Upper lobe of right lung (tissue), 1 donor: ENCODE measurements around the gene NMNAT2. TPM values are rescaled to one million over a fixed set of nuclear protein-coding genes. Genes with fewer than 3 reads are reported as not detected.

ENCODE experiments used
- ATAC-seq: fragments of 200-7000 bp; cut with Tn5 transposase; one replicate; pipeline ENCODE4 v1.9.1; 2020; ENCODE audit warnings: mild to moderate bottlenecking, moderate library complexity
- DNase-seq: peaks from one replicate; pipeline ENCODE4 v3.0.0-alpha.2; 2020
- H3K27ac ChIP-seq: fragments of 200-600 bp; one replicate; pipeline ENCODE4 v1.8.0; 2022
- H3K27me3 ChIP-seq: fragments of 200-600 bp; one replicate; pipeline ENCODE4 v1.8.0; 2022; ENCODE audit warnings: mild to moderate bottlenecking
- H3K36me3 ChIP-seq: fragments of 200-600 bp; one replicate; pipeline ENCODE4 v1.8.0; 2022
- H3K4me1 ChIP-seq: fragments of 200-600 bp; one replicate; pipeline ENCODE4 v1.8.0; 2022
- H3K4me3 ChIP-seq: fragments of 200-600 bp; one replicate; pipeline ENCODE4 v1.8.0; 2022; ENCODE audit warnings: mild to moderate bottlenecking
- H3K9me3 ChIP-seq: fragments of 200-600 bp; one replicate; pipeline ENCODE4 v1.8.0; 2022
- intact Hi-C: fragments of 100-400 bp; cut with DNase I; formaldehyde crosslinking; loops from one replicate; pipeline ENCODE4 v1.11.0; 2022
- total RNA-seq: library from RNA; stranded (reverse); fragmentation: NEBNext Ultra II Directional; extraction: Animal tissue kit (Norgen Biotek cat#: 25700); gene quantifications from one replicate; pipeline ENCODE4 v1.2.1, GENCODE V29; 2021
- TF ChIP-seq, protein P1 (sequence below): fragments of 200-600 bp; IDR thresholded peaks from one replicate; pipeline ENCODE4 v1.8.0; 2022; ENCODE audit warnings: antibody characterized with exemption
- donor health status: DM: no; HTN: yes; CAD: no; lungs with severe emphysema.

NMNAT2 gene
- total RNA-seq, 1 donor from 2014 or later = 0.38 TPM

DNA sequence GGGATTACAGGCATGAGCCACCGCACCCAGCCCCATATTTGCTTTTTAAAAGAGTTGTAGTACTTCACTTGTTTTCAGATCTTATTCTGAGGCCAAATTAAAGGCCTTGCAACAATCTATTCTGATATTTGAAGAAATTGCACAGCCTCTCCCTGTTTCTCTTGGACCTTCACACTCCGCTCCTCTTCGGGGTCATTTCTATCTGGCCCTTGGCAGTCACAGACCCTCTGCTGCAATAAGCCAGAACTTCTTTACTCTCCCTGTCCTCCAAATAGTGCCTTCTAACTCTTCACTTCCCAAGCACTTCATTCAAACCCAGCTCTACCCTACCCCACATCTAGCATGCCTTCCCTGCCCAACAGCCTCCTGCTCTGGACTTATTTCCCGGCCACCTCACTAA is 121.4 kb downstream of the NMNAT2 start:
- H3K27ac ChIP-seq = no peak overlapping the region
- H3K4me3 ChIP-seq = no peak overlapping the region
- intact Hi-C loops = no loop called here
- TF ChIP-seq, protein P1, sequence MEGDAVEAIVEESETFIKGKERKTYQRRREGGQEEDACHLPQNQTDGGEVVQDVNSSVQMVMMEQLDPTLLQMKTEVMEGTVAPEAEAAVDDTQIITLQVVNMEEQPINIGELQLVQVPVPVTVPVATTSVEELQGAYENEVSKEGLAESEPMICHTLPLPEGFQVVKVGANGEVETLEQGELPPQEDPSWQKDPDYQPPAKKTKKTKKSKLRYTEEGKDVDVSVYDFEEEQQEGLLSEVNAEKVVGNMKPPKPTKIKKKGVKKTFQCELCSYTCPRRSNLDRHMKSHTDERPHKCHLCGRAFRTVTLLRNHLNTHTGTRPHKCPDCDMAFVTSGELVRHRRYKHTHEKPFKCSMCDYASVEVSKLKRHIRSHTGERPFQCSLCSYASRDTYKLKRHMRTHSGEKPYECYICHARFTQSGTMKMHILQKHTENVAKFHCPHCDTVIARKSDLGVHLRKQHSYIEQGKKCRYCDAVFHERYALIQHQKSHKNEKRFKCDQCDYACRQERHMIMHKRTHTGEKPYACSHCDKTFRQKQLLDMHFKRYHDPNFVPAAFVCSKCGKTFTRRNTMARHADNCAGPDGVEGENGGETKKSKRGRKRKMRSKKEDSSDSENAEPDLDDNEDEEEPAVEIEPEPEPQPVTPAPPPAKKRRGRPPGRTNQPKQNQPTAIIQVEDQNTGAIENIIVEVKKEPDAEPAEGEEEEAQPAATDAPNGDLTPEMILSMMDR = no peak
- H3K9me3 ChIP-seq = no peaks in the 10 kb centered on the region
- ATAC-seq = no peak
- no peaks in the 10 kb centered on the region for H3K27me3 ChIP-seq
- DNase-seq = no peak
- H3K4me1 ChIP-seq = no peaks in the 10 kb centered on the region
- no peaks in the 10 kb centered on the region for H3K36me3 ChIP-seq

DNA sequence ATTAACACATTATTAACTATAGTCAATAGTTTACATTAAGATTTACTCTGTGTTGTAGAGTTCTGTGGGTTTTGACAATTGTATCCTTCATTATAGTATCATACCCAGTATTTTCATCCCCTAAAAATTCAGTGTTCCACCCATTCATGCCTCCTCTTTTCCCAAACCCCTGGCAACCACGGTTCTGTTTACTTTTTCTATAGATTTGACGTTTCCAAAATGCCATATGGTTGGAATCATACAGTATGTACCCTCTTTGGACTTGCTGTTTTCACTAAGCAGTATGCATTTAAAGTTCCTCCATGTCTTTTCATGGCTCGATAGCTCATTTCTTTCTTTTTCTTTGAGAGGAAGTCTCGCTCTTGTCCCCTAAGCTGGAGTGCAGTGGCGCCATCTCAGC is 122.7 kb downstream of the NMNAT2 start:
- DNase-seq (no peak), ATAC-seq (no peak)
- Histone ChIP-seq H3K27me3 (no peaks in the 10 kb centered on the region), H3K9me3 (no peaks in the 10 kb centered on the region), H3K27ac (no peak overlapping the region), H3K4me1 (no peaks in the 10 kb centered on the region), H3K4me3 (no peak overlapping the region), H3K36me3 (no peaks in the 10 kb centered on the region)
- intact Hi-C loops = no loop called here
- TF ChIP-seq, protein P1 = no peak

DNA sequence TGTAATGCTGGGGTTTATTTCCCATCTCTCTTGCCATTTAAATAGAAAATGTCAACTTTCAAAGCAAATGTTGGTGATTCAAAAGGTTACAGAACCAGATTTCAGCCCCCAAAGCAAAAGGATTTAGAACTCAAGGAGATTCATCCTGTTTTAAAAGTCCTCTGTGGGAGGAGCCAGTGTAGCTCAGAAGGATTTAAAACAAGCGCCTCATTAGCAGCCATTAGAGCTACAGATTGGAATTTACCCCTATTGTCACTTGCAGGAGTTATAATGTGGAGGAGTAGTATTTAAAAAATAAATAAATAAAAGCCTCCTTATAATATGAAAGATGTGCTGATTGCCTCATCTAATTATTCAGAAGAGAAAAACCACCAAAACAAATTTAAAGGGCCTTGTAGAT is 124.3 kb downstream of the NMNAT2 start:
- Histone ChIP-seq H3K27ac (no peak overlapping the region), H3K27me3 (no peaks in the 10 kb centered on the region), H3K4me3 (no peak overlapping the region), H3K9me3 (no peaks in the 10 kb centered on the region), H3K4me1 (no peaks in the 10 kb centered on the region), H3K36me3 (no peaks in the 10 kb centered on the region)
- TF ChIP-seq, protein P1 = no peak
- intact Hi-C loops = no loop called here
- DNase-seq (no peak), ATAC-seq (no peak)

DNA sequence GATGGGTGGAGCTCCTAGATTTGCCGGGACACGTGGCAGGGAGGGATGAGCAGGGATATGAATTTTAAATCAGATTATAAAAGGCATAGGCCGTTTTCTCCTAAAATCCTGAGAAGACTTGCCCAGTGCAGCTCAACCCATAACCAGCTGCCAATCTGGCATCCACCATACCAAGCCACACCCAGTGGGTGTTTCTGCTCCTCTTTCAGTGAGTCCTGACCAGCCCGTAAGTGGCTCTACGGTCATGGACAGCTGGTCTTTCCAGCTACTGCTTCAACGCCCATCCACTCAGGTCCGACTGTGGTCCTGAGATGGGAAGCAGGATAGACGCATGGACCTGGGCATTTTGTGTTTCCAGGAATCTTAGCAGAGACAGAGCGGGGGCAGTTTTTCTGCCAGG is 124.9 kb downstream of the NMNAT2 start:
- no peaks in the 10 kb centered on the region for H3K27me3 ChIP-seq
- H3K4me3 ChIP-seq = no peak overlapping the region
- TF ChIP-seq, protein P1 = no peak
- no peaks in the 10 kb centered on the region for H3K9me3 ChIP-seq
- DNase-seq (no peak), ATAC-seq (no peak)
- no peak overlapping the region for H3K27ac ChIP-seq
- intact Hi-C loops = no loop called here
- no peaks in the 10 kb centered on the region for H3K36me3 ChIP-seq
- H3K4me1 ChIP-seq = no peaks in the 10 kb centered on the region

DNA sequence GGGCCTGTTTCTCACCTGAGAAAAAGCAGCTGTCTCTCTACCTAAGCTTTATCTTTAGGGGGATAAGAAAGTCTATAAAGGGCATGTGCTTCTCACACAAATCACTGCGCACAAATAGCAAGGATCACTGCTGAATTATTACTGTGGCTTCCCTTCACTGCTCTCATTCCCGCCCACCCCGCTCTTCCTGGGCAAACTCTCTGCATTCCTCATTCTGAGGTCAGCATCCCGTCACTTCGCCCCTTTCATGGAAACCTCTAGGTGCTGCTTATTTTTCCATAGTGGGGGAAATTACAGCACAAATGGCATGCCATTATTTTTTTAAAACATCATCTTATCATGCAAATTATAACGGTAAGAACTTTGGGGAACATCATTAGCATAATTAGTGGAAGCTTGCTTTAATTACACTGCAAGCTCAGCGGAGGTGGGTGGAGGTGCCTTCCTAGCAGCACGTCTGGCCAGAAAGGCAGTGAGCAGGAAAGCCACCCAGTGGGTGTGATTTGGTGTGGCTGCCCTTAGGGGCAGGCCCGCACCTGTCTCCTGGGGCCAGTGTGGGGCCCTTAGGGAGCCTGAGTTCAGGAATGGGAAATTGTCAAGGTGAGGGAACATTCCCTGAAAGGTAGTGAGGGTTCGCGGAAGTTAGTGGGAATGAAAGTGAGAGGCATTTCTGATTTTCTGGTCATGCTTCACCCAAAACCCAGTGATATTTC is 126.2 kb downstream of the NMNAT2 start:
- H3K4me1 ChIP-seq = no peaks in the 10 kb centered on the region
- no peak for ATAC-seq
- no peak for DNase-seq
- H3K27ac ChIP-seq = no peak overlapping the region
- H3K9me3 ChIP-seq = no peaks in the 10 kb centered on the region
- H3K4me3 ChIP-seq = no peak overlapping the region
- intact Hi-C loops = no loop called here
- no peaks in the 10 kb centered on the region for H3K36me3 ChIP-seq
- H3K27me3 ChIP-seq = no peaks in the 10 kb centered on the region
- TF ChIP-seq, protein P1 = no peak
